ENCODE data around the gene UBE2V1. TPM values are rescaled to one million over a fixed set of nuclear protein-coding genes. Genes with fewer than 3 reads are reported as not detected.

The UBE2V1 gene
- total RNA-seq, 2 donors from 2014 or later: 47.1 to 64.7 TPM

DNA sequence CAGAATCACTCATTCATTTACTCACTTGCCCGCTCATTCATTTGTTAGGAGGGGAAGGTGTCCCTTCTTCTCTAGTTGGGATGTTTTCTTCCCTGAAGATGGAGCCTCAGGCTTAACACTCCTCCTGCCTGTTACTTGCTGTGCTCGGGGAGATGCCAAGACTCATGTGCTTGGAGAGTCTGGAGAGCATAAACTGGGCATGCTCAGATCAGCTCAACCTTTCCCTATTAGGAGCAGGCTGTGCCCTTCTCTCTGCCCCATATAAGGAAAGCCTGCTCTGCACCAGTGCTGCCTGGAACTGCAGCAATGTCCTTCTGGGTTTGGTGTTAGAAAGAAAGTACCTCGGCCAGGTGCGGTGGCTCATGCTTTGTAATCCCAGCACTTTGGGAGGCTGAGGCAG lies 18.0 kb upstream of the UBE2V1 start:
- Histone ChIP-seq H3K27ac (peak overlapping the region; percentile 36 to 38), H3K36me3 (peaks cover 10 to 23% of the 10 kb centered on the region in 2 donors), H3K27me3 (replicated peaks; ENCODE audit: insufficient read depth) (no peaks in the 10 kb centered on the region), H3K4me1 (replicated peaks) (no peaks in the 10 kb centered on the region), H3K4me3 (no peak overlapping the region), H3K9me3 (no peaks in the 10 kb centered on the region)
- intact Hi-C loops (cut with DNase I): no loop called here
- TF ChIP-seq POLR2AphosphoS5 (IDR thresholded peaks at IDR 0.05): peak; percentile 62
- TF ChIP-seq, protein P1, sequence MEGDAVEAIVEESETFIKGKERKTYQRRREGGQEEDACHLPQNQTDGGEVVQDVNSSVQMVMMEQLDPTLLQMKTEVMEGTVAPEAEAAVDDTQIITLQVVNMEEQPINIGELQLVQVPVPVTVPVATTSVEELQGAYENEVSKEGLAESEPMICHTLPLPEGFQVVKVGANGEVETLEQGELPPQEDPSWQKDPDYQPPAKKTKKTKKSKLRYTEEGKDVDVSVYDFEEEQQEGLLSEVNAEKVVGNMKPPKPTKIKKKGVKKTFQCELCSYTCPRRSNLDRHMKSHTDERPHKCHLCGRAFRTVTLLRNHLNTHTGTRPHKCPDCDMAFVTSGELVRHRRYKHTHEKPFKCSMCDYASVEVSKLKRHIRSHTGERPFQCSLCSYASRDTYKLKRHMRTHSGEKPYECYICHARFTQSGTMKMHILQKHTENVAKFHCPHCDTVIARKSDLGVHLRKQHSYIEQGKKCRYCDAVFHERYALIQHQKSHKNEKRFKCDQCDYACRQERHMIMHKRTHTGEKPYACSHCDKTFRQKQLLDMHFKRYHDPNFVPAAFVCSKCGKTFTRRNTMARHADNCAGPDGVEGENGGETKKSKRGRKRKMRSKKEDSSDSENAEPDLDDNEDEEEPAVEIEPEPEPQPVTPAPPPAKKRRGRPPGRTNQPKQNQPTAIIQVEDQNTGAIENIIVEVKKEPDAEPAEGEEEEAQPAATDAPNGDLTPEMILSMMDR (IDR thresholded peaks at IDR 0.05): no peak
- 71% methylated on average over 4 of the region's 4 CpGs for WGBS
- DNase-seq (ENCODE audit: low spot score): no peak

DNA sequence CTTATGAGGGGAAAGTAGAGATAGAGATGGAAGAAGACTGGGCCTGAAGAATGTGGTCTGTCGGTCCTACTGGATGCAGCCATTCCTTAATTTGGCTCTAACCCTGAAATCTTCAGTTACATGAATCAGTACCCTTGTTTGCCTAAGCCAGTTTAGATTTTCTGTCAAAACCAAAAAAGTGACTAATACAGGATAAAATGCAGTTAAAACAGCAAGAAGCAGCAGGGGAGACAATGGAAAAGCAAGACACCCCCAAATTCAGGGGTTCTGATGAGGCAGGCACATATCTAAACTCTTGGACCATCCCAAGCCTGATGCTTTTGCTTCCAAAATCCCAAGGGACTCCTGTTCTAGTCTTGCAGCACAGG lies 17.4 kb upstream of the UBE2V1 start:
- no peak overlapping the region for H3K4me3 ChIP-seq
- 84% methylated on average over 1 of the region's 1 CpG for WGBS
- intact Hi-C loops (cut with DNase I): no loop called here
- H3K27ac ChIP-seq: peak overlapping the region; percentile 7 to 30
- H3K36me3 ChIP-seq: peaks cover 14 to 23% of the 10 kb centered on the region in 2 donors
- H3K27me3 ChIP-seq (replicated peaks; ENCODE audit: insufficient read depth): no peaks in the 10 kb centered on the region
- no peaks in the 10 kb centered on the region for H3K4me1 ChIP-seq (replicated peaks)
- H3K9me3 ChIP-seq: no peaks in the 10 kb centered on the region
- no peak for DNase-seq (ENCODE audit: low spot score)
- TF ChIP-seq POLR2AphosphoS5 (IDR thresholded peaks at IDR 0.05) (no peak), POLR2A (IDR thresholded peaks at IDR 0.05) (no peak)

DNA sequence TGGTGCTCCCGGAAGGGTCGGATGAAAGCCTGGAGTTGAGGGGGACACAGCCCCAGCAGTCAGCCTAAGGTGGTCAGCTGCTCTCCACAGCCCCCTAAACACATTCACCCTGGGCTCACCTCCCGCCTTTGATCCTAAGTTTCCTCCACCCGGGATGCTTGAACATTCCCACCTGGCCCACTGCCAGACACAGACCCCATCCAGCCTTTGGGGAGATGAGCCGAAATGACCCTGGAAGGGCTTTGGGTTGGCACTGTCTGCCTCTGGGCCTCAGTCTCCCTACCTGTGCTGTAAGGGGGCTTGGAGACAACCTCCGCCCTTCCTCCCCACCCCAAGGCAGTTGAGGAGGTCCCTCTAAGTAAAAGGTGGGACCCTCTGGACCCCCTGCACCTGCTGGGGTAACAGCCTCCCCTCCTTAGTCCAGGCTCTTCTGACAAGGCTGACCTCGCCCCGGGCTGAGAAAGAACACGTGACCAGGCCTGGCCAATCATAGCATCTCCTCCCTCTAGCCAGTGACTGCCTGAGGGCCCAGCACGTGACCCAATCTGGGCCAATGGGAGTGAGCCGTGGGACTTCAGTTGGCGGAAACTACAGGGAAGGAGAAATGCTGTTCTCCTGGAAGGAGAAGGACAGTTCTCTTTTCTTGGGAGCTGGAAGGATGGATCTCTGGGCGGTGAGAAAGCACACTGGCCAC lies 16.9 kb upstream of the UBE2V1 start:
- H3K4me3 ChIP-seq: no peak overlapping the region
- DNase-seq (ENCODE audit: low spot score): no peak
- H3K27me3 ChIP-seq (replicated peaks; ENCODE audit: insufficient read depth): no peaks in the 10 kb centered on the region
- intact Hi-C loops (cut with DNase I): loop anchor here (10.0 kb wide), 1 partner anchor 455 kb away; no protein-coding TSS in a partner anchor
- peaks cover 14 to 23% of the 10 kb centered on the region in 2 donors for H3K36me3 ChIP-seq
- no peaks in the 10 kb centered on the region for H3K4me1 ChIP-seq (replicated peaks)
- H3K27ac ChIP-seq: peak overlapping the region in 1 of 2 donors; percentile 7
- TF ChIP-seq, protein P1 (IDR thresholded peaks at IDR 0.05): no peak
- TF ChIP-seq POLR2AphosphoS5 (IDR thresholded peaks at IDR 0.05) (no peak), POLR2A (IDR thresholded peaks at IDR 0.05) (no peak)
- WGBS: 90% methylated on average over 13 of the region's 13 CpGs
- H3K9me3 ChIP-seq: no peaks in the 10 kb centered on the region

DNA sequence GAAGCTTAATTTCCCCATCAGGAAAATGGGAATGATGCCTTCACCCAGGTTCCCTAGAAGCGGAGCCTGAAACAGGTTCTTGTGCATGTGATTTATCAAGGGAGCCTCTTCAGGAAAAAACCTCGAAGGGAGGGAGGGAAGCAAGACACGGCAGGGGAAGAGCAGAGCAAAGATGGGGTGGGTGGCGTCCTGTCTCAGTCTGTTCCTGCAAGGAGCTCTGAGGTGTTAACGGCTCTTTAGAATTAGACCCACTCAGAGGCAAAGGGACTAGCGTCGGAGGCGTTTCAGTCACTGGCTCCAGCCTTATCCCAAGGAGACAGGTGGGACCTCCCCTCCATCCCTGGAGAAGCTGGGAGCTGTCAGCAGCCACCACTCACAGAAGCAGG lies 15.6 kb upstream of the UBE2V1 start:
- TF ChIP-seq POLR2A (IDR thresholded peaks at IDR 0.05) (no peak), POLR2AphosphoS5 (IDR thresholded peaks at IDR 0.05) (no peak)
- TF ChIP-seq, protein P1 (IDR thresholded peaks at IDR 0.05): no peak
- peaks cover 14 to 23% of the 10 kb centered on the region in 2 donors for H3K36me3 ChIP-seq
- DNase-seq (ENCODE audit: low spot score): no peak
- no peaks in the 10 kb centered on the region for H3K9me3 ChIP-seq
- H3K4me3 ChIP-seq: no peak overlapping the region
- intact Hi-C loops (cut with DNase I): loop anchor here (10.0 kb wide), 1 partner anchor 456 kb away; no protein-coding TSS in a partner anchor
- H3K27me3 ChIP-seq (replicated peaks; ENCODE audit: insufficient read depth): no peaks in the 10 kb centered on the region
- no peak overlapping the region for H3K27ac ChIP-seq
- H3K4me1 ChIP-seq (replicated peaks): no peaks in the 10 kb centered on the region
- 82% methylated on average over 8 of the region's 8 CpGs for WGBS

DNA sequence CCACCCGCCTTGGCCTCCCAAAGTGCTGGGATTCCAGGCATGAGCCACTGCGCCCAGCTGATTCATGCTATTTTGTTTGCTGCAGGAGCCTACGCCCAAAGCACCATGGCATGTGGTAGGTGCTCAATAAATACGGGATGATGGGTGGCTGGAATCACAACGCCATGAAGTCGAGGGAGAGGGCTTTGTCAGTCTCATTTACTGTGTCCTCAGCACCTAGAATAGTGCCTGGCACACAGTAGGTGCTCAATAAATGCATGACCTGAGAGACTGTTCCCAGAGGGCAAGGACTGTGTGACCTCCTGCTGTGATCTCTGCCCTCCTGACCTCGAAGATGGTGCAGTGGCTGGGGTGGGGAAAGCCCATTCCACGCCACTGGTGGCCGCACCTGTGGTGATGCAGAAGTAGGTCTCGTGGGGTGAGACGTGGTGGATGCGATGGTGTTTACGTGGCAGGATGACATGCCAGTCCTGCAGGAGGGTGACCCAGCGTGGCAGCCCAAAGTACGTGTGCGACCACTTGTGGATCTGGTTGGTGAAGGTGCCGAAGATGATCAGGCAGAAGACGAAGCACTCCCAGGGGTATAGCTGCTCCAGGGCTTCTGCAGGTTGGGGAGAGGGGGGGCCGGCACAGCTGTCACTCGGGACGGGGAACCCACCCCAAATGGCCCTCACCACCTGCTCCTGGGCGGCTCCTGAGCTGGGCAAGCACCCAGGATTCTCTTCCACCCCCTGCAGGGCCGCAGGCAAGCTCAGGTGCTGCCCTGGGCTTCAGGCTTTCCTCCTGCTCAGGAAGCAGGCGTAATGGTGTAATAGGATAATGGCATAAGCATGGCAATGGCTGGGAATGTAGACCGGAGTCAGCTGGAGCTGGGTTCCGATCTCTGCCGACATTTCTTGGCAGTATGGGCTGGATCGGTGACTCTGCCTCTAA lies 14.9 kb upstream of the UBE2V1 start:
- Histone ChIP-seq H3K36me3 (peaks cover 14 to 23% of the 10 kb centered on the region in 2 donors), H3K4me1 (replicated peaks) (no peaks in the 10 kb centered on the region), H3K27me3 (replicated peaks; ENCODE audit: insufficient read depth) (no peaks in the 10 kb centered on the region), H3K4me3 (no peak overlapping the region), H3K27ac (no peak overlapping the region), H3K9me3 (no peaks in the 10 kb centered on the region)
- intact Hi-C loops (cut with DNase I): loop anchor here (10.0 kb wide), 1 partner anchor 457 kb away; no protein-coding TSS in a partner anchor
- TF ChIP-seq POLR2AphosphoS5 (IDR thresholded peaks at IDR 0.05) (no peak), POLR2A (IDR thresholded peaks at IDR 0.05) (no peak)
- TF ChIP-seq, protein P1 (IDR thresholded peaks at IDR 0.05): no peak
- DNase-seq (ENCODE audit: low spot score): no peak
- 89% methylated on average over 27 of the region's 28 CpGs for WGBS

Data from prostate gland (tissue), 2 donors.